ENCODE measurements around the gene GIMAP6.
"Not testable (repeated sequence)": the region's sequence is repeated elsewhere in the genome, so short reads cannot be mapped to it uniquely, and the experiment has no call there.

GIMAP6 gene

DNA sequence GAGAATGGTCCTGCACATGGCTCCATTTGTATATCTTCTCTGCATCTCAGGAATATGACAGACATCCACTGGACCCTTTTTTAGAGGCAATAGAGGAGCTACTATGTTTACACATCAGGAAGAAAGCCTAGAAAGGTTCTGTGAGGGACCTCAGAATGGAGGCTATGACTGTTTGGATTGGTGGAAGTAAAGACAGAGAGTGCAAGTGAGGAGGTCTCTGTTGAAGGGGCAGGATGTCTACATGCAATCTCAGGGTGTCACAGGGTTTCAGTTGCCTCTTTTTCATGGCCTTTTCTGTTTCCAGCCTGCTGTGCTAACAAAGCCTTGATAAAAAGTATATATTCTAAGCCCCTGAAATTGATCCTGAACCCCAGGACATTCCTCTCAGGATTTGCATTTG, 9.7 kb upstream of the GIMAP6 start:
- H3K36me3 ChIP-seq (ENCODE audit: insufficient read depth, low read length): no peaks in the 10 kb centered on the region
- no peaks in the 10 kb centered on the region for H3K27me3 ChIP-seq (ENCODE audit: control insufficient read depth, insufficient read depth, low read length)
- H3K4me3 ChIP-seq (ENCODE audit: low read length): no peak overlapping the region
- no peak overlapping the region for H3K4me2 ChIP-seq (ENCODE audit: low read length)
- H3K4me1 ChIP-seq (ENCODE audit: control insufficient read depth, insufficient read depth, low read length): no peaks in the 10 kb centered on the region
- peaks cover 5% of the 10 kb centered on the region for H3K9me3 ChIP-seq (replicated peaks; ENCODE audit: low read length)
- no peak overlapping the region for H3K9ac ChIP-seq (ENCODE audit: low read depth, low read length)

DNA sequence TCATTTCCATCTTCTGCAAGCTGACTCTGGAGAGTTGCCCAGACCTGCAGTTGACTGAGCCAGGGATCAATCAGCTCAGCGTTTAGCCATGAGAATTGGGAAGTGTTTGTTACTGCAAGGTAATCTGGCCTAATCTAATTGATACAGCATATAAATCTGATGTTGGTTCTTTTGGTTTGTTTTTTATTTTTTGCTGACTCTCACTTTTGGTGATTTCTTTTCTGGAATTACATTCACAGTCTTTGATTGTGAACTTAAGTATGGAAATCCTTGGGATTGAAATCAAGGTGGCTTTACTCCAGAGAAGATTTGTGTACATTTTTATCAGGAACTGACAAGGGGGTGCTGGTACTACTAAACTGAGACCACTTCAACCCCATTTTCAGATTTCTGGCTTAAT, 1.7 kb upstream of the GIMAP6 start:
- Histone ChIP-seq H3K9ac (ENCODE audit: low read depth, low read length) (no peak overlapping the region), H3K36me3 (ENCODE audit: insufficient read depth, low read length) (no peaks in the 10 kb centered on the region), H3K9me3 (replicated peaks; ENCODE audit: low read length) (no peaks in the 10 kb centered on the region), H3K4me3 (ENCODE audit: low read length) (no peak overlapping the region), H3K4me2 (ENCODE audit: low read length) (no peak overlapping the region), H3K27me3 (ENCODE audit: control insufficient read depth, insufficient read depth, low read length) (no peaks in the 10 kb centered on the region), H3K4me1 (ENCODE audit: control insufficient read depth, insufficient read depth, low read length) (no peaks in the 10 kb centered on the region)

DNA sequence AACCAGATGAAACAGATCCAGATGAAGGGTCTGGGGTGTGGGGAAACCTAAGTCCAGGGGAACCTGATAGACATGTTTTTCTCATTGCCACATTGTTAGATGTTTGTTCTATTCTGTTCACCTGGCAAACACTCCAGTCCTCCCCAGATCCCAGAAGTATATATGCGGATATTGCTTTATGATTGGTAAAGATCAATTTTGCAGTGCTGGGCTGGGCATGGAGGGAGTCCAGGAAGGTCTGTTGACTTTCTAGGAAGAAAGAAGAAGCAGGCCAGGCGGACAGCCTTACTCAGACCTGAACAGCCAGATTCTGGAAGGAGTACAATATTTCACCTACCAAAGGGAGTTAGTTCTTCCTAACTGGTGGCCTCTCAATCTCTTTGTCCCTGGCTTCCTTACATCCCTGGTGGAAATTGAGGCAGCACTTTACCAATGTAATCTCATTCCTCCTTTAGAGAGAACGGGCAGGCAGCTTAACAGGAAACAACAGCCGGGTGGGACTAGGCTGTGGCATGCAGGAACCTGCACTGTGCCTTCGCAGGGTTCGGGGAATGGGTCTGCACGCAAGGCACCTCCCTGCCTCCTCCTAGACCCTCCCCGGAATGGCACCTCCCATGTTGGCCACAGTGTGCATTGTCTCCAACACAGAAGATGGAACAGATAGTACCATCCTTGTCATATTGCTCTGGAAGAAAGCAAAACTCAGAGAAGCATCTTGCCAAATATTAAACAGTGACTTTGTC, 930 bp downstream of the GIMAP6 start:
- no peaks in the 10 kb centered on the region for H3K9me3 ChIP-seq (replicated peaks; ENCODE audit: low read length)
- no peak overlapping the region for H3K4me2 ChIP-seq (ENCODE audit: low read length)
- H3K27me3 ChIP-seq (ENCODE audit: control insufficient read depth, insufficient read depth, low read length): no peaks in the 10 kb centered on the region
- H3K4me3 ChIP-seq (ENCODE audit: low read length): no peak overlapping the region
- H3K4me1 ChIP-seq (ENCODE audit: control insufficient read depth, insufficient read depth, low read length): no peaks in the 10 kb centered on the region
- H3K36me3 ChIP-seq (ENCODE audit: insufficient read depth, low read length): no peaks in the 10 kb centered on the region
- H3K9ac ChIP-seq (ENCODE audit: low read depth, low read length): no peak overlapping the region

DNA sequence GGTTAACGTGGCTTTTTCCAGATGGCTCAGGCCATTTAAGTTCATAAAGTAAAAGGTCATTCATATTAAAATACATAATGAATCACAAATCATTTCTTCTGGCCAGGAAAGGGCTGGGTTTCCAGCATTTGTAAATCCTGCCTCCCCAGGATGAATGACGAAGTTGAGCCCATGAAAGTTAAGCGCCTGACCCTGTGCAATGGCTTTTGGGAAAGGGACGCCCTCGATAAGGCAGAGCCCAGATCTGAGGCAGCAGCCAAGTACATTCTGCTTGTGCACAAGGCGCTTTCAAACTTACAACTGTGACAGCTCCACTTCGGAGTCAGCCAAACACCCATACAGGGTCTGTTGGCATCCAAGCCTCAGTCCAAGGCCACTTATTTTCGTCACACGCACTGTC, 2.8 kb downstream of the GIMAP6 start:
- Histone ChIP-seq H3K4me1 (ENCODE audit: control insufficient read depth, insufficient read depth, low read length) (no peaks in the 10 kb centered on the region), H3K36me3 (ENCODE audit: insufficient read depth, low read length) (no peaks in the 10 kb centered on the region), H3K4me3 (ENCODE audit: low read length) (no peak overlapping the region), H3K9me3 (replicated peaks; ENCODE audit: low read length) (peaks cover 4% of the 10 kb centered on the region), H3K27me3 (ENCODE audit: control insufficient read depth, insufficient read depth, low read length) (no peaks in the 10 kb centered on the region), H3K4me2 (ENCODE audit: low read length) (no peak overlapping the region), H3K9ac (ENCODE audit: low read depth, low read length) (no peak overlapping the region)

DNA sequence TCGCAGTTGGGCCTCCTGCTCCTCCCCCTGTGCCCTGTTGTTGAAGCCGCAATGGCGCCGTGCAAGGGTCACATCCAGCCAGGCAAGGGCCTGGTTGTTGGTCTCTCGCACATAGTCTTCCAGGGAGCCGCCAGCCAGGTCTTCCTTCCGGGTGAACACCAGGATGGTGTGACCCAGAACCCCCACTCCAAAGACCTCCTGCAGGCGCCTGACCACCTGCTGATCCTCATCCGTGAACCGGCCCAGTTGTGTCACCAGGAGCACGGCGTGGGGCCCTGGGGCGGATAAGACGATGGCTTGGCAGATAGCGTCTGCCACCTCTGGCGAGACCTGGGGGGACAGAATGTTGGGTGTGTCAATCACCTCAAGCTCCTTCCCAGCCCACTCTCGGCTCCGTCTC, 4.2 kb downstream of the GIMAP6 start:
- no peak overlapping the region for H3K4me3 ChIP-seq (ENCODE audit: low read length)
- H3K4me1 ChIP-seq (ENCODE audit: control insufficient read depth, insufficient read depth, low read length): no peaks in the 10 kb centered on the region
- no peak overlapping the region for H3K9ac ChIP-seq (ENCODE audit: low read depth, low read length)
- H3K4me2 ChIP-seq (ENCODE audit: low read length): no peak overlapping the region
- no peaks in the 10 kb centered on the region for H3K27me3 ChIP-seq (ENCODE audit: control insufficient read depth, insufficient read depth, low read length)
- H3K9me3 ChIP-seq (replicated peaks; ENCODE audit: low read length): peaks cover 4% of the 10 kb centered on the region
- H3K36me3 ChIP-seq (ENCODE audit: insufficient read depth, low read length): no peaks in the 10 kb centered on the region

DNA sequence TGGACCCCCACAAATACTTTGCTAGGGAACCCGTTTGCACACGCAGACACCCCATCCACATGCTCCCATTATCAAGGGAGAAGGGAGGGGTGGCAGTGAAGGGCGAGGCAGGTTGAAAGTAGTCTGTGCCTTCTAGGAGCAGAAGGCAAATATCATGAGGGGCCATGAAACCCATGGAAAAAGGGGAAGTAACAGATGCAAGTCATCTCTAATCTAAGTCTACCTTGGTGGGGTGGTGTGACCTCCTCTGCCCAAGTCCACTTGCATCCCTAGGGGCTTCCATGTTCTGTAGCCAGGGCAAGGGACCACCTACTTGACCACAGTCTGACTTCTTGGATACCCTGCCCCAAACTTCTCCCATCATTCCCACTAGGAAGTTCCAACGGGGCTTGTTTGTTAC, 5.5 kb downstream of the GIMAP6 start:
- Histone ChIP-seq H3K4me1 (ENCODE audit: control insufficient read depth, insufficient read depth, low read length) (no peaks in the 10 kb centered on the region), H3K4me3 (ENCODE audit: low read length) (no peak overlapping the region), H3K9me3 (replicated peaks; ENCODE audit: low read length) (peaks cover 4% of the 10 kb centered on the region), H3K9ac (ENCODE audit: low read depth, low read length) (no peak overlapping the region), H3K36me3 (ENCODE audit: insufficient read depth, low read length) (no peaks in the 10 kb centered on the region), H3K27me3 (ENCODE audit: control insufficient read depth, insufficient read depth, low read length) (no peaks in the 10 kb centered on the region), H3K4me2 (ENCODE audit: low read length) (no peak overlapping the region)

DNA sequence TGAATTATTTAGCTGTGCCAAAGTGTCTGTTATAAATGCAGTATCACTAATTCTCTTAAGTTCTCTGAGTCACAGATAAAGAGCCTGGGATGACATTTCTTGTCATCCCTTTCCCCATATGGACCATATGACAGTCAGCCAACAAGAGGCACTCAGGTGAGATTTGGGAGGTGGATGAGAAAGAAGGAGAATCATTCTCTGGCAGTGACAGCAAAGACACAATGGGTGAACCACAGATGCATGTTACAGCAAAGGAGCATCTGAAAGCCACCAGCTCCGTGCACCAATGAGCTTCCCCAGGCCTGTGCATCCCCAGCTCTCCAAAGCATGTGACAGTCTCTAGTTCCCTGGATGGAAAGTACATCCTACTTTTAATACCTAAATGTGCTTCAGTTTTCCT, 10.8 kb downstream of the GIMAP6 start:
- H3K4me2 ChIP-seq (ENCODE audit: low read length): no peak overlapping the region
- no peaks in the 10 kb centered on the region for H3K27me3 ChIP-seq (ENCODE audit: control insufficient read depth, insufficient read depth, low read length)
- no peak overlapping the region for H3K4me3 ChIP-seq (ENCODE audit: low read length)
- peaks cover 4% of the 10 kb centered on the region for H3K9me3 ChIP-seq (replicated peaks; ENCODE audit: low read length)
- H3K36me3 ChIP-seq (ENCODE audit: insufficient read depth, low read length): no peaks in the 10 kb centered on the region
- no peaks in the 10 kb centered on the region for H3K4me1 ChIP-seq (ENCODE audit: control insufficient read depth, insufficient read depth, low read length)
- no peak overlapping the region for H3K9ac ChIP-seq (ENCODE audit: low read depth, low read length)

DNA sequence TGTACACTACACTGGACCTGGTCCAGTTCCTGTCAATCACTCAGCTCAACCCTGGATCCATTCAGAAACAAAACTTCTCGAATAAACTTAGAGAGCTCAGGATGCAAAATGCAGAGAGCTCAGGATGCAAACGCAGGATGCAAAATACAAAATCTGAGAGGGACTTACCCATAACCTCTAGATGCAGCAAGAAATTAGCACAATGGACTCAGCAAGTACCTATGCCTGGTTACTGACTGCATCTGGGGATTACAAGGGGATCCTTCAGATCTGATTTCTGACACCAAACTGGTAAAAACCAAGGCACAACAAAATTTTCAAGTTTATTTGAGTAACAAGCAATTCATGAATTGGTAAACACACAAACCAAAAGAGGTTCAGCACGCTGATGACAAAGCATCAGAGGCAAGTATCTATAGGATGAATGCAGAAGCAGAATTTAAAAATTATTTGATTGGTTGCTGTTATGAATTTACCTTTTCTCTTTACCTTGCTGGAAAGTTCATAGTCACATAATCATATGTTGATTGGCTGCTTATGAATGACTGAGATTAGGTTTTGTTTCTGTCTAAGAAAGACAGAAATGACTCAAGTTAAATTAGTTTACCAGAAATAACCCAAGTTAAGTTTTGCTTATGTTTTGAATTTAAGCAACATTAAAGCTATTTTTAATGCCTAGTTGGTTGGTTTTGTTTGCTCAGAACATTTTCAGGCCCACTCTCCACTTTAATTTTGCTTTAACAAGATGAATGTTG, 11.4 kb downstream of the GIMAP6 start:
- Histone ChIP-seq H3K4me1 (ENCODE audit: control insufficient read depth, insufficient read depth, low read length) (no peaks in the 10 kb centered on the region), H3K4me3 (ENCODE audit: low read length) (no peak overlapping the region), H3K36me3 (ENCODE audit: insufficient read depth, low read length) (no peaks in the 10 kb centered on the region), H3K4me2 (ENCODE audit: low read length) (no peak overlapping the region), H3K27me3 (ENCODE audit: control insufficient read depth, insufficient read depth, low read length) (no peaks in the 10 kb centered on the region), H3K9me3 (replicated peaks; ENCODE audit: low read length) (peaks cover 1% of the 10 kb centered on the region), H3K9ac (ENCODE audit: low read depth, low read length) (no peak overlapping the region)

DNA sequence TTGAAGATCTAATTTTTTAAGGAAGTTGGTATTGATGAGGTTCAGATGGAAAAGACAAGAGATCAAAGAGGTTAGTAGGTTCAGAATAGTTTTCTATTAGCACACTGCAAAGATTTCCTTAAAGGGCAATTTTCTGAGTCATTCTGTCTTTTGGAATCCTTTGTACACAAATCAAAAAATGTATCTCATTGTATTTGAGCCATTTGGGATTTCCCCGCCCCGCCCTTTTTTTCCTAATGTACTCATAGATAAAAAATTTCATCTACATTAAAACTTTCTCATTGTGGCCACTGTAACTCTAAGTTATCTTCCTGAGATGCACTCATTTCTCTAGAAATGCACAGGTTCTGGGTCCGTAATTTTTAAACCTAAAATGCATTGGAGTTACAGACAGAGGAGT, 12.1 kb downstream of the GIMAP6 start:
- Histone ChIP-seq H3K9ac (ENCODE audit: low read depth, low read length) (no peak overlapping the region), H3K27me3 (ENCODE audit: control insufficient read depth, insufficient read depth, low read length) (no peaks in the 10 kb centered on the region), H3K4me3 (ENCODE audit: low read length) (no peak overlapping the region), H3K9me3 (replicated peaks; ENCODE audit: low read length) (no peaks in the 10 kb centered on the region), H3K36me3 (ENCODE audit: insufficient read depth, low read length) (no peaks in the 10 kb centered on the region), H3K4me2 (ENCODE audit: low read length) (no peak overlapping the region), H3K4me1 (ENCODE audit: control insufficient read depth, insufficient read depth, low read length) (no peaks in the 10 kb centered on the region)

DNA sequence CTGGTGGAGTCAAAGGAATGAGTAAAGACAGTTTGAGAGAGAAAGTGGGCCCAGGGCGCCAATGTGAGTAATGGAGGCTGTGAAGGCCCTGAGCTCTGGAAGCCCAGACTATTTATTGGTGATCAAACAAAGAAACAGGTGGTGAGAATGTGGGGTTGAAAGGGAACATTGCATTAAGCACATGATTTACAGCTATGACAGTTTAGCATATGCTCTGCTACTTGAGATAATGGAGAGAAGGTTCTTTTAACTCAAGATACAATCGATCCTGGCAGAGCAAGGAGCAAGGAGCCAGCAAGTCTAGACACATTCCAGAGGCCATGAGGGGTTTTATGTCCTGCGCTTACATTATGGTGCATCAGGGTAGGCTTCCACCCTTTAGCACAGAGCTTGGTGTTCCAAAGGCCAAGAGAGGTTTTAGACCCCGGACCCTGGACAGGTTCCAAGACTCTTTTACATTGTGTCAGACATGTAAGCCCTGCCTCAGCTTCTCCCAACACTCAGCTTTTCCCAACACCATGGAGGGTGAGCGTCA, 16.9 kb downstream of the GIMAP6 start:
- H3K4me1 ChIP-seq (ENCODE audit: control insufficient read depth, insufficient read depth, low read length); H3K36me3 ChIP-seq (ENCODE audit: insufficient read depth, low read length); H3K27me3 ChIP-seq (ENCODE audit: control insufficient read depth, insufficient read depth, low read length); H3K9me3 ChIP-seq (replicated peaks; ENCODE audit: low read length); H3K4me3 ChIP-seq (ENCODE audit: low read length); H3K9ac ChIP-seq (ENCODE audit: low read depth, low read length); H3K4me2 ChIP-seq (ENCODE audit: low read length): not testable (repeated sequence)

DNA sequence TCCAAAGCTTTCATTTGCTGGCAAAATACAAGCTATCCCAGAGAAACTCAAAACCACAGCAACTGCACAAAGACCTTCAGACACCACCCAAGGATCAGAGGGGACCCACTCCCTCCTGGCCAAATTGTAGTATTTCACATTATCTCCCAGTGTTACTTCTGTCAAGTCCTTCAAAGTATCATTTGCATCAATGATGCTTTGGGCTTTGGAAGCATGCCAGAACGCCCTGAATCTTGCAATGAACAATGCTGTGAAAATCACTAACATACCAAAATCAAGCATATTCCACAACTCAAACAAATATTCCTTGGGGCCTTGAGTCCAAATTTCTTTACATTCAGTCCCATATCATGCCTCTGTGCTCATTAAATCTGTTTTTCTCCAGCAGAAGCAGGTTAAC, 17.8 kb downstream of the GIMAP6 start:
- not testable (repeated sequence) for H3K4me1 ChIP-seq (ENCODE audit: control insufficient read depth, insufficient read depth, low read length); H3K9ac ChIP-seq (ENCODE audit: low read depth, low read length); H3K9me3 ChIP-seq (replicated peaks; ENCODE audit: low read length); H3K4me2 ChIP-seq (ENCODE audit: low read length); H3K36me3 ChIP-seq (ENCODE audit: insufficient read depth, low read length); H3K27me3 ChIP-seq (ENCODE audit: control insufficient read depth, insufficient read depth, low read length); H3K4me3 ChIP-seq (ENCODE audit: low read length)

DNA sequence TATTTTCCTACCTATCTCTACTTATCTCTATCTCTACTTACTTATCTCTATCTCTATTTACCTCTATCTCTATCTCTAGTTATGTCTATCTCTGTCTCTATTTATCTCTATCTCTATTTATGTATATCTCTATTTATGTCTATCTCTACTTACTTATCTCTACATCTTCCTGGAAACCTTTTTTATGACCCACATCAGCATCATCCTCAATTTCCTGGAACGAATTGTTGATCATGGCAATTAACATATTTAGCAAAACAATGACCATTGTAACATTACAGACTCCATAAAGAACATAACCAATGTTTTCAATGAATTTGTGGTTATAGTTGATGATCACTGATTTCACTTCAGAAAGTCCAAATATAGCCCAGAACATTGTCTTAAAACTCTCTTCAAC, 18.3 kb downstream of the GIMAP6 start:
- H3K4me3 ChIP-seq (ENCODE audit: low read length): no peak overlapping the region
- H3K4me1 ChIP-seq (ENCODE audit: control insufficient read depth, insufficient read depth, low read length): no peaks in the 10 kb centered on the region
- no peak overlapping the region for H3K9ac ChIP-seq (ENCODE audit: low read depth, low read length)
- H3K27me3 ChIP-seq (ENCODE audit: control insufficient read depth, insufficient read depth, low read length): no peaks in the 10 kb centered on the region
- no peaks in the 10 kb centered on the region for H3K9me3 ChIP-seq (replicated peaks; ENCODE audit: low read length)
- H3K36me3 ChIP-seq (ENCODE audit: insufficient read depth, low read length): no peaks in the 10 kb centered on the region
- no peak overlapping the region for H3K4me2 ChIP-seq (ENCODE audit: low read length)
